ENCODE results near the gene MAPK12. TPM values are rescaled to one million over a fixed set of nuclear protein-coding genes. Genes with fewer than 3 reads are reported as not detected.

The MAPK12 gene
- total RNA-seq, 4 donors from 2014 or later, result 3.1 to 5.1 (median 3.7) TPM

DNA sequence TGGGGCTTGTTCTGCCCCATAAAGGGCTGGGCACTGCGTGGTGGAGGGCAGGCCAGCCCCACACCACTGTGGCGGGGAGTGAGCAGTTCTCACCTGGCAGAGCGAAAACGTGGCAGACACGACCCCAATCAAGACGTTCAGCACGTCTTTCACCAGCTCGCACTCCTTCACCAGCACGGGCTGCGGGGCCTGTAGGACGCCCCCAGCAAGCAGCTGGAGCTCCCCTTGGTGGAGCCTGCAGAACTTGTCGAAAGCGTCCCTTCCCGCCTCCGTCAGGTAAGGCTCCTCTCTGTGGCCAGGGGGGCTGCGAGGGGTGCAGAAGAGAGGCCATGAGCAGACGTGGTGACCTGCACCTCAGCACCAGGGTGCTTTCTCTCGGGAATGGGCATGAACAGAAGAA is 28.3 kb downstream of the MAPK12 start:
- Histone ChIP-seq H3K36me3 (peaks cover 5 to 9% of the 10 kb centered on the region in 2 donors), H3K9me3 (no peaks in the 10 kb centered on the region), H3K4me1 (no peaks in the 10 kb centered on the region), H3K4me3 (replicated peaks in 1 of 3) (no peak overlapping the region), H3K27me3 (no peaks in the 10 kb centered on the region), H3K27ac (no peak overlapping the region)
- DNase-seq, result no peak
- intact Hi-C loops (cut with DNase I), result no loop called here
- WGBS, 2 donors, result 95% methylated on average over 15 to 18 of the region's 18 CpGs
- TF ChIP-seq, protein P1, sequence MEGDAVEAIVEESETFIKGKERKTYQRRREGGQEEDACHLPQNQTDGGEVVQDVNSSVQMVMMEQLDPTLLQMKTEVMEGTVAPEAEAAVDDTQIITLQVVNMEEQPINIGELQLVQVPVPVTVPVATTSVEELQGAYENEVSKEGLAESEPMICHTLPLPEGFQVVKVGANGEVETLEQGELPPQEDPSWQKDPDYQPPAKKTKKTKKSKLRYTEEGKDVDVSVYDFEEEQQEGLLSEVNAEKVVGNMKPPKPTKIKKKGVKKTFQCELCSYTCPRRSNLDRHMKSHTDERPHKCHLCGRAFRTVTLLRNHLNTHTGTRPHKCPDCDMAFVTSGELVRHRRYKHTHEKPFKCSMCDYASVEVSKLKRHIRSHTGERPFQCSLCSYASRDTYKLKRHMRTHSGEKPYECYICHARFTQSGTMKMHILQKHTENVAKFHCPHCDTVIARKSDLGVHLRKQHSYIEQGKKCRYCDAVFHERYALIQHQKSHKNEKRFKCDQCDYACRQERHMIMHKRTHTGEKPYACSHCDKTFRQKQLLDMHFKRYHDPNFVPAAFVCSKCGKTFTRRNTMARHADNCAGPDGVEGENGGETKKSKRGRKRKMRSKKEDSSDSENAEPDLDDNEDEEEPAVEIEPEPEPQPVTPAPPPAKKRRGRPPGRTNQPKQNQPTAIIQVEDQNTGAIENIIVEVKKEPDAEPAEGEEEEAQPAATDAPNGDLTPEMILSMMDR (IDR thresholded peaks at IDR 0.05), result no peak
- TF ChIP-seq POLR2A (IDR thresholded peaks at IDR 0.05), result no peak

DNA sequence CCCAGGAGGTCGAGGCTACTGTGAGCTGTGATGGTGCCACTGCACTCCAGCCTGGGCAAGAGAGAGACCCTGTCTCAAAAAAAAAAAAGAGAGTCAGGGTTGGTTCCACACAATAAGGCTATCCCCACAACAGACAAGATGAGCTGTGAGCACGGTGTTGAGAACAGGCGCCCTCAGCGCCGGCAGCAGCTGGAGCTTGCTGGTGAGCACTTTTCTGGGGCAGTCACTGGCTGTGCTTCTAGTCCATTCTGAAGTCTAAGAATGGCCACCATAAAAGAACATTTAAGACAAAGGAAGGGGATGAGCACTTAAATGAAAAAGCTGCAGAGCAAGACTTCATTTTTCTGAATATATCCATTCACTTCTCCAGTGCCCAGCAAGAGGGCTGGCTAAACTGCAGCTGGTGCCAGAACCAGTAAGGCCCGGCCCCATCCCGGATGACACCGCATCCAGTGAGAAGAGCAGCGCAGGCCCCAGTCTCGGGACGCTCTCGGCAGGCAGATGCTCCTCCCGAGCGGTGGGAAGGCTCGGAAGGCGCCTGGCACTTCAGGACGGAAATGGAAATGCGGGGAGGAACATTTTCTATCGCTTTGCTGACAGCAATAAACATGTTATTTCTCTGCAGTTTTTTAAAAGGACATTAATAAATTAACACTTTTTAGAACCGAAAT is 28.9 kb downstream of the MAPK12 start:
- Histone ChIP-seq H3K27ac (no peak overlapping the region), H3K27me3 (no peaks in the 10 kb centered on the region), H3K9me3 (no peaks in the 10 kb centered on the region), H3K4me1 (no peaks in the 10 kb centered on the region), H3K36me3 (peaks cover 5 to 11% of the 10 kb centered on the region in 2 donors), H3K4me3 (replicated peaks in 1 of 3) (no peak overlapping the region)
- intact Hi-C loops (cut with DNase I), result no loop called here
- no peak for DNase-seq
- TF ChIP-seq, protein P1 (IDR thresholded peaks at IDR 0.05), result no peak
- no peak for TF ChIP-seq POLR2A (IDR thresholded peaks at IDR 0.05)
- WGBS, 2 donors, result 90 to 91% methylated on average over 20 of the region's 20 CpGs

DNA sequence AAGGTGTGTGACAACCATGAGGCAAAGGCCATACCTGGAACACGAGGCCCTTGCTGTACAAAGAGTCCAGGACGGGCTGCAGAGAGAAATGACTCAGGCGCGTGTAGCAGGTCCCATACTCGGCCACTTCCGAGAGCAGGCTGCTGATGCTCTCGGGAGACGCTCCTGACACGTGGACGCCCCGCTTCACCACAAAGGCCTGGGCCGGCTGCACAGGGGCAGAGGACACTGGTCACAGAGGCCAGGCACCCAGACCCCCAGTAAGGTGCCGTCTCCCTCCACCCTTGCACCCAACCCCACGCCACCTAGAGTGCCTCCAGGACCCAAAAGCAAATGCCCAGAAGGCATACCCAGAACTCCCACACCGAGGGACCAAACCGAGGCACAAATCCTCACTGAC is 32.1 kb downstream of the MAPK12 start:
- TF ChIP-seq, protein P1 (IDR thresholded peaks at IDR 0.05), result no peak
- TF ChIP-seq POLR2A (IDR thresholded peaks at IDR 0.05), result no peak
- Histone ChIP-seq H3K9me3 (no peaks in the 10 kb centered on the region), H3K27me3 (no peaks in the 10 kb centered on the region), H3K36me3 (peaks cover 24 to 25% of the 10 kb centered on the region in 2 donors), H3K27ac (no peak overlapping the region), H3K4me3 (replicated peaks in 1 of 3) (no peak overlapping the region), H3K4me1 (no peaks in the 10 kb centered on the region)
- intact Hi-C loops (cut with DNase I), result no loop called here
- no peak for DNase-seq
- WGBS, 2 donors, result 94 to 95% methylated on average over 16 of the region's 16 CpGs

DNA sequence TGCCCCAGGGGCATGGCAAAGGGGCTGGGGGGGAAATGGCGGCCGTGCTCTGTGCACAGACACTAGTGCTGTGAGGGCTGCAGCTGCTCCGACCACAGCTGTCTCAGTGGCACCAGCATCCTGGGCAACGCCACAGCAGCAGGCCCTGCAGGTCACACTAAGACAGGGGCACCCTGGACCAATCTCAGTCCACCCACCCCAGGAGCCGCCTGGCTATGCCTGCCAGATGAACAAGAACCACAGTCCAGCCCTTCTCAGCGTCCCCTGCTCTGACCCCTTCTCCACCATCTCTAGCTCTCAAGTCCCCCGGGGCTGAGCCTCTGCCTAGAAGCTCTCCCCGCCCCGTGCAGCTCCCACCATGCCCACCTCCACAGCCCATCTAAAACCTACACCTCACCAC is 33.1 kb downstream of the MAPK12 start:
- no peaks in the 10 kb centered on the region for H3K4me1 ChIP-seq
- H3K27me3 ChIP-seq, result no peaks in the 10 kb centered on the region
- DNase-seq, result no peak
- peaks cover 32 to 33% of the 10 kb centered on the region in 2 donors for H3K36me3 ChIP-seq
- H3K4me3 ChIP-seq (replicated peaks in 1 of 3), result no peak overlapping the region
- TF ChIP-seq, protein P1 (IDR thresholded peaks at IDR 0.05), result no peak
- no peak for TF ChIP-seq POLR2A (IDR thresholded peaks at IDR 0.05)
- 97 to 98% methylated on average over 6 to 9 of the region's 9 CpGs for WGBS, 2 donors
- no peaks in the 10 kb centered on the region for H3K9me3 ChIP-seq
- H3K27ac ChIP-seq, result no peak overlapping the region
- intact Hi-C loops (cut with DNase I), result no loop called here

DNA sequence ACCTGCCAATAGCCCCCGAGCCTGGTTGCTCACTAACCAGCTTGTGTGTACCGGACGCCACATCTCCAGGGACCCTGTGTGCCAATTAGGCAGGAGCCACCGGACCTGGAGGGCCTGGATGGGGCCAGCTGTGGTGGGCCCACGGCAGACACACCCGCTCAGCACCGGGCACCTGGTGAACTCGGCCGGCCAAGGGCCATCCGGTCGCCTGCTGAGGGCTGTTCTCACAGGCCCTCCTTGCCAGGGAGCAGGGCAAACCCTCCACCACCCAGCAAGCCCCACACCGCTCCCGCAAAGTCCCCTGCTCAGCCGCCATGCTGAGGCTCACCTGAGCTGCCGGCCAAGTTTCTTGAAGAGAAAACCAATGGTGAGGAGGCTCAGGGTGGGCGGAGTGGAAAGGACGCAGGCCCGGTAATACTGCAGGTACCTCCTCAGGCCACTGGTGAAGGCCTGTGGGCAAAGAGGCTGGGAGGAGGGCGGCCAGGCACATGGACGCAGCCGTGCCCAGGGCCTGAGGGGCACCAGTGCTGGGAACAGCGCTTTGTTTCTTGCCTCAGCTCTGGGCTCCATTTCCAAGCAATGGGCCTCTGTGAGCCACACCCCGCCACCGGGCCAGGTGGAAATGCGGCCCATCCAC is 33.8 kb downstream of the MAPK12 start:
- Histone ChIP-seq H3K36me3 (peaks cover 32 to 38% of the 10 kb centered on the region in 2 donors), H3K4me3 (replicated peaks in 1 of 3) (no peak overlapping the region), H3K27ac (no peak overlapping the region), H3K4me1 (no peaks in the 10 kb centered on the region), H3K9me3 (no peaks in the 10 kb centered on the region), H3K27me3 (no peaks in the 10 kb centered on the region)
- no peak for DNase-seq
- TF ChIP-seq, protein P1 (IDR thresholded peaks at IDR 0.05), result no peak
- TF ChIP-seq POLR2A (IDR thresholded peaks at IDR 0.05), result no peak
- intact Hi-C loops (cut with DNase I), result no loop called here
- WGBS, 2 donors, result 91% methylated on average over 17 to 24 of the region's 25 CpGs

All from thyroid gland (tissue), 4 donors.